ENCODE results near the gene AKT1S1.

The AKT1S1 gene

DNA sequence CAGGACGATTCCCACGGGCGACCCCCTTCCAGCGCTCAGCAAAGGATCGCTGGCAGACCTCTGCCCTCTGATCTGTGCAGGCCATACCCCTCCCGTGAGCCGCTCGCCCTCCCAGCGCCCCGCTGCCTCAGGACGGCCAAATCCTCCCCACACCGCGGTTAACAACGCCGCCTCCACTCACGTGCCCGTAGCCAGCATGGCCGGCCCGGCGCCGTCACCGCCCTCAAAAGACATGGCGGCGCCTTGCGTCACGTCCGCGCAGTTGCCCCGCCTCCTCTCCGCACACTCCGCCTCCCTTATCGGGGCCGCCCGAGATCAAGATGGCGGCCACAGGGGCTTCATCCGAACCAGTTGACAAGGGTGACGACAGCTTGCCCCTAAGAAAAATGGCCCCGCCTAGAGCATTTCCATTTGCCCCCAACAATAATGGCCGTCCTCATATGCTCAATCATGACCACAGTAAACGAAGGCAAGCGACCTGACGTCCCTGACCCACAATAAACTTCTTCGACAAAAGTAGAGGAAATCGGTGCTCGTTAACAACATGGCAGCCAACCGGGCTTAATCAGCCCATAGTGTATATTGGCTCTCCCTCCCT is 634 bp downstream of the AKT1S1 start:
- POLR2A ChIA-PET, result interaction anchor here (0.6 to 4.8 kb wide), 20 partner anchors 8 to 236 kb away, joined by 3 to 41 read pairs (median 6); partner anchors contain the start of genes AP2A1, ATF5, FUZ and NUP62
- TF ChIP-seq ZNF701 (tag by site-specific recombination; IDR thresholded peaks at IDR 0.05), result 0 out of 2 replicates have a peak, but pooled peaks have one; percentile 42
- TF ChIP-seq TRIM28 (IDR thresholded peaks at IDR 0.05; ENCODE audit: borderline replicate concordance, low read length), result 0 out of 2 replicates have a peak, but pooled peaks have one; percentile 41
- TF ChIP-seq ZBTB17 (tag by site-specific recombination; IDR thresholded peaks at IDR 0.05), result peak; percentile 93; the same call in 1 of the 2 replicates
- peak; percentile 82; the same call in 1 of the 2 replicates for TF ChIP-seq ZNF76 (tag by site-specific recombination; IDR thresholded peaks at IDR 0.05; ENCODE audit: borderline replicate concordance, low read depth)
- TF ChIP-seq, protein P1, sequence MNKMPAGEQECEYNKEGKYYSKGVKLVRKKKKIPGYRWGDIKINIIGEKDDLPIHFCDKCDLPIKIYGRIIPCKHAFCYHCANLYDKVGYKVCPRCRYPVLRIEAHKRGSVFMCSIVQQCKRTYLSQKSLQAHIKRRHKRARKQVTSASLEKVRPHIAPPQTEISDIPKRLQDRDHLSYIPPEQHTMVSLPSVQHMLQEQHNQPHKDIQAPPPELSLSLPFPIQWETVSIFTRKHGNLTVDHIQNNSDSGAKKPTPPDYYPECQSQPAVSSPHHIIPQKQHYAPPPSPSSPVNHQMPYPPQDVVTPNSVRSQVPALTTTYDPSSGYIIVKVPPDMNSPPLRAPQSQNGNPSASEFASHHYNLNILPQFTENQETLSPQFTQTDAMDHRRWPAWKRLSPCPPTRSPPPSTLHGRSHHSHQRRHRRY (tag by site-specific recombination; IDR thresholded peaks at IDR 0.05), result peak; percentile 79; the same call in 1 of the 2 replicates
- TF ChIP-seq, protein P2, sequence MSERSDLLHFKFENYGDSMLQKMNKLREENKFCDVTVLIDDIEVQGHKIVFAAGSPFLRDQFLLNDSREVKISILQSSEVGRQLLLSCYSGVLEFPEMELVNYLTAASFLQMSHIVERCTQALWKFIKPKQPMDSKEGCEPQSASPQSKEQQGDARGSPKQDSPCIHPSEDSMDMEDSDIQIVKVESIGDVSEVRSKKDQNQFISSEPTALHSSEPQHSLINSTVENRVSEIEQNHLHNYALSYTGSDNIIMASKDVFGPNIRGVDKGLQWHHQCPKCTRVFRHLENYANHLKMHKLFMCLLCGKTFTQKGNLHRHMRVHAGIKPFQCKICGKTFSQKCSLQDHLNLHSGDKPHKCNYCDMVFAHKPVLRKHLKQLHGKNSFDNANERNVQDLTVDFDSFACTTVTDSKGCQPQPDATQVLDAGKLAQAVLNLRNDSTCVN (tag by site-specific recombination; optimal IDR thresholded peaks at IDR 0.05), result peak; percentile 28
- TF ChIP-seq ZNF2 (tag by site-specific recombination; IDR thresholded peaks at IDR 0.05), result no peak
- TF ChIP-seq, protein P3, sequence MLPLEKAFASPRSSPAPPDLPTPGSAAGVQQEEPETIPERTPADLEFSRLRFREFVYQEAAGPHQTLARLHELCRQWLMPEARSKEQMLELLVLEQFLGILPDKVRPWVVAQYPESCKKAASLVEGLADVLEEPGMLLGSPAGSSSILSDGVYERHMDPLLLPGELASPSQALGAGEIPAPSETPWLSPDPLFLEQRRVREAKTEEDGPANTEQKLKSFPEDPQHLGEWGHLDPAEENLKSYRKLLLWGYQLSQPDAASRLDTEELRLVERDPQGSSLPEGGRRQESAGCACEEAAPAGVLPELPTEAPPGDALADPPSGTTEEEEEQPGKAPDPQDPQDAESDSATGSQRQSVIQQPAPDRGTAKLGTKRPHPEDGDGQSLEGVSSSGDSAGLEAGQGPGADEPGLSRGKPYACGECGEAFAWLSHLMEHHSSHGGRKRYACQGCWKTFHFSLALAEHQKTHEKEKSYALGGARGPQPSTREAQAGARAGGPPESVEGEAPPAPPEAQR (tag by site-specific recombination; IDR thresholded peaks at IDR 0.05), result 0 out of 2 replicates have a peak, but pooled peaks have one; percentile 34
- TF ChIP-seq, protein P4, sequence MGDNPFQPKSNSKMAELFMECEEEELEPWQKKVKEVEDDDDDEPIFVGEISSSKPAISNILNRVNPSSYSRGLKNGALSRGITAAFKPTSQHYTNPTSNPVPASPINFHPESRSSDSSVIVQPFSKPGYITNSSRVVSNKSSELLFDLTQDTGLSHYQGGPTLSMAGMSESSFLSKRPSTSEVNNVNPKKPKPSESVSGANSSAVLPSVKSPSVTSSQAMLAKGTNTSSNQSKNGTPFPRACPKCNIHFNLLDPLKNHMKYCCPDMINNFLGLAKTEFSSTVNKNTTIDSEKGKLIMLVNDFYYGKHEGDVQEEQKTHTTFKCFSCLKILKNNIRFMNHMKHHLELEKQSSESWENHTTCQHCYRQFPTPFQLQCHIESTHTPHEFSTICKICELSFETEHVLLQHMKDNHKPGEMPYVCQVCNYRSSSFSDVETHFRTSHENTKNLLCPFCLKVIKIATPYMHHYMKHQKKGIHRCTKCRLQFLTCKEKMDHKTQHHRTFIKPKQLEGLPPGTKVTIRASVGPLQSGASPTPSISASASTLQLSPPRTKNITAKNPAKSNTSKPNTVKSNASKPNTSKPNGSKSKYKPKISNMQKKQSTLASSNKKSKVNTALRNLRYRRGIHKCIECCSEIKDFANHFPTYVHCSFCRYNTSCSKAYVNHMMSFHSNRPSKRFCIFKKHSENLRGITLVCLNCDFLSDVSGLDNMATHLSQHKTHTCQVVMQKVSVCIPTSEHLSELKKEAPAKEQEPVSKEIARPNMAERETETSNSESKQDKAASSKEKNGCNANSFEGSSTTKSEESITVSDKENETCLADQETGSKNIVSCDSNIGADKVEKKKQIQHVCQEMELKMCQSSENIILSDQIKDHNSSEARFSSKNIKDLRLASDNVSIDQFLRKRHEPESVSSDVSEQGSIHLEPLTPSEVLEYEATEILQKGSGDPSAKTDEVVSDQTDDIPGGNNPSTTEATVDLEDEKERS (tag by site-specific recombination; IDR thresholded peaks at IDR 0.05), result 0 out of 2 replicates have a peak, but pooled peaks have one; percentile 43
- TF ChIP-seq, protein P5, sequence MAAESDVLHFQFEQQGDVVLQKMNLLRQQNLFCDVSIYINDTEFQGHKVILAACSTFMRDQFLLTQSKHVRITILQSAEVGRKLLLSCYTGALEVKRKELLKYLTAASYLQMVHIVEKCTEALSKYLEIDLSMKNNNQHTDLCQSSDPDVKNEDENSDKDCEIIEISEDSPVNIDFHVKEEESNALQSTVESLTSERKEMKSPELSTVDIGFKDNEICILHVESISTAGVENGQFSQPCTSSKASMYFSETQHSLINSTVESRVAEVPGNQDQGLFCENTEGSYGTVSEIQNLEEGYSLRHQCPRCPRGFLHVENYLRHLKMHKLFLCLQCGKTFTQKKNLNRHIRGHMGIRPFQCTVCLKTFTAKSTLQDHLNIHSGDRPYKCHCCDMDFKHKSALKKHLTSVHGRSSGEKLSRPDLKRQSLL (tag by site-specific recombination; IDR thresholded peaks at IDR 0.05), result peak; percentile 46; the same call in 1 of the 2 replicates
- TF ChIP-seq, protein P6, sequence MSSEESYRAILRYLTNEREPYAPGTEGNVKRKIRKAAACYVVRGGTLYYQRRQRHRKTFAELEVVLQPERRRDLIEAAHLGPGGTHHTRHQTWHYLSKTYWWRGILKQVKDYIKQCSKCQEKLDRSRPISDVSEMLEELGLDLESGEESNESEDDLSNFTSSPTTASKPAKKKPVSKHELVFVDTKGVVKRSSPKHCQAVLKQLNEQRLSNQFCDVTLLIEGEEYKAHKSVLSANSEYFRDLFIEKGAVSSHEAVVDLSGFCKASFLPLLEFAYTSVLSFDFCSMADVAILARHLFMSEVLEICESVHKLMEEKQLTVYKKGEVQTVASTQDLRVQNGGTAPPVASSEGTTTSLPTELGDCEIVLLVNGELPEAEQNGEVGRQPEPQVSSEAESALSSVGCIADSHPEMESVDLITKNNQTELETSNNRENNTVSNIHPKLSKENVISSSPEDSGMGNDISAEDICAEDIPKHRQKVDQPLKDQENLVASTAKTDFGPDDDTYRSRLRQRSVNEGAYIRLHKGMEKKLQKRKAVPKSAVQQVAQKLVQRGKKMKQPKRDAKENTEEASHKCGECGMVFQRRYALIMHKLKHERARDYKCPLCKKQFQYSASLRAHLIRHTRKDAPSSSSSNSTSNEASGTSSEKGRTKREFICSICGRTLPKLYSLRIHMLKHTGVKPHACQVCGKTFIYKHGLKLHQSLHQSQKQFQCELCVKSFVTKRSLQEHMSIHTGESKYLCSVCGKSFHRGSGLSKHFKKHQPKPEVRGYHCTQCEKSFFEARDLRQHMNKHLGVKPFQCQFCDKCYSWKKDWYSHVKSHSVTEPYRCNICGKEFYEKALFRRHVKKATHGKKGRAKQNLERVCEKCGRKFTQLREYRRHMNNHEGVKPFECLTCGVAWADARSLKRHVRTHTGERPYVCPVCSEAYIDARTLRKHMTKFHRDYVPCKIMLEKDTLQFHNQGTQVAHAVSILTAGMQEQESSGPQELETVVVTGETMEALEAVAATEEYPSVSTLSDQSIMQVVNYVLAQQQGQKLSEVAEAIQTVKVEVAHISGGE (tag by site-specific recombination; conservative IDR thresholded peaks at IDR 0.05; ENCODE audit: low read depth), result 0 out of 2 replicates have a peak, but pooled peaks have one; percentile 53
- no peak for TF ChIP-seq ZNF311 (tag by site-specific recombination; IDR thresholded peaks at IDR 0.05; ENCODE audit: borderline replicate concordance)
- TF ChIP-seq YY2 (tag by site-specific recombination; IDR thresholded peaks at IDR 0.05), result peak; percentile 99
- peak; percentile 60 for TF ChIP-seq KLF9 (tag by site-specific recombination; IDR thresholded peaks at IDR 0.05; ENCODE audit: low read depth)
- peak; percentile 88 for TF ChIP-seq KLF16 (tag by site-specific recombination; IDR thresholded peaks at IDR 0.05)
- 0 out of 2 replicates have a peak, but pooled peaks have one; percentile 15 for TF ChIP-seq KLF1 (tag by site-specific recombination; IDR thresholded peaks at IDR 0.05)
- no peak for TF ChIP-seq ZNF292 (tag by site-specific recombination; IDR thresholded peaks at IDR 0.05; ENCODE audit: borderline replicate concordance, low read depth)
- TF ChIP-seq ZNF335 (tag by site-specific recombination; conservative IDR thresholded peaks at IDR 0.05), result peak; percentile 97
- TF ChIP-seq, protein P7, sequence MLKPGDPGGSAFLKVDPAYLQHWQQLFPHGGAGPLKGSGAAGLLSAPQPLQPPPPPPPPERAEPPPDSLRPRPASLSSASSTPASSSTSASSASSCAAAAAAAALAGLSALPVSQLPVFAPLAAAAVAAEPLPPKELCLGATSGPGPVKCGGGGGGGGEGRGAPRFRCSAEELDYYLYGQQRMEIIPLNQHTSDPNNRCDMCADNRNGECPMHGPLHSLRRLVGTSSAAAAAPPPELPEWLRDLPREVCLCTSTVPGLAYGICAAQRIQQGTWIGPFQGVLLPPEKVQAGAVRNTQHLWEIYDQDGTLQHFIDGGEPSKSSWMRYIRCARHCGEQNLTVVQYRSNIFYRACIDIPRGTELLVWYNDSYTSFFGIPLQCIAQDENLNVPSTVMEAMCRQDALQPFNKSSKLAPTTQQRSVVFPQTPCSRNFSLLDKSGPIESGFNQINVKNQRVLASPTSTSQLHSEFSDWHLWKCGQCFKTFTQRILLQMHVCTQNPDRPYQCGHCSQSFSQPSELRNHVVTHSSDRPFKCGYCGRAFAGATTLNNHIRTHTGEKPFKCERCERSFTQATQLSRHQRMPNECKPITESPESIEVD (tag by site-specific recombination; IDR thresholded peaks at IDR 0.05), result no peak
- TF ChIP-seq, protein P8, sequence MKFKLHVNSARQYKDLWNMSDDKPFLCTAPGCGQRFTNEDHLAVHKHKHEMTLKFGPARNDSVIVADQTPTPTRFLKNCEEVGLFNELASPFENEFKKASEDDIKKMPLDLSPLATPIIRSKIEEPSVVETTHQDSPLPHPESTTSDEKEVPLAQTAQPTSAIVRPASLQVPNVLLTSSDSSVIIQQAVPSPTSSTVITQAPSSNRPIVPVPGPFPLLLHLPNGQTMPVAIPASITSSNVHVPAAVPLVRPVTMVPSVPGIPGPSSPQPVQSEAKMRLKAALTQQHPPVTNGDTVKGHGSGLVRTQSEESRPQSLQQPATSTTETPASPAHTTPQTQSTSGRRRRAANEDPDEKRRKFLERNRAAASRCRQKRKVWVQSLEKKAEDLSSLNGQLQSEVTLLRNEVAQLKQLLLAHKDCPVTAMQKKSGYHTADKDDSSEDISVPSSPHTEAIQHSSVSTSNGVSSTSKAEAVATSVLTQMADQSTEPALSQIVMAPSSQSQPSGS (tag by site-specific recombination; IDR thresholded peaks at IDR 0.05; ENCODE audit: low read depth), result peak; percentile 36; the same call in 1 of the 2 replicates

More for the DNA sequence above, 634 bp downstream of the AKT1S1 start:
- H3K4me3 ChIP-seq (ENCODE audit: low read depth, low read length), result peak overlapping the region; percentile 79
- peak overlapping the region; percentile 94 for H3K27ac ChIP-seq (ENCODE audit: extremely low read depth, low read depth, low read length)
- CTCF ChIA-PET, result interaction anchor here (0.6 kb wide), 1 partner anchor 271 kb away, joined by 3 read pairs; no protein-coding TSS in a partner anchor
- no peaks in the 10 kb centered on the region for H3K9me3 ChIP-seq (ENCODE audit: control insufficient read depth, insufficient read depth, low read depth, low read length)
- peaks cover 9% of the 10 kb centered on the region for H3K4me1 ChIP-seq (ENCODE audit: control insufficient read depth, insufficient read depth, low read length)
- H3K36me3 ChIP-seq (ENCODE audit: control insufficient read depth in 2 of 2, insufficient read depth in 1 of 2, low read length in 2 of 2), result peaks cover 3 to 43% of the 10 kb centered on the region in 2 experiments; a peak in 2 of 3 replicates
